ENCODE results near the gene DSN1. TPM values are rescaled to one million over a fixed set of nuclear protein-coding genes. Genes with fewer than 3 reads are reported as not detected.

The DSN1 gene
- polyA plus RNA-seq, 4 donors: 16.6 to 22.4 (median 18.1) TPM

DNA sequence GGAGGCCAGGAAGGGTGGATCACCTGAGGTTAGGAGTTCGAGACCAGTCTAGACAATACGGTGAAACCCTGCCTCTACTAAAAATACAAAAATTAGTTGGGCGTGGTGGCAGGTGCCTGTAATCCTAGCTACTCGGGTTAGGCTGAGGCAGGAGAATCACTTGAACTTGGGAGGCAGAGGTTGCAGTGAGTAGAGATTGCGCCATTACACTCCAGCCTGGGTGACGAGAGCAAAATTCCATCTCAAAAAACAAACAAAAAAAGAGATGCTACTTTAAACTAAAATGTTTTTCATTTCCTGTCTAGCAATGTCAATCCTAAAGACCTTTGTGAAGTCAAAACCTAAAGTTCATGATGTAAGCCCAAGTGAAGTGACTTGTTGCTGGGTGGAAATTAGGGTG is 12.9 kb downstream of the DSN1 start:
- no peak for DNase-seq (ENCODE audit: low read depth in 4 of 4, low spot score in 2 of 4)

DNA sequence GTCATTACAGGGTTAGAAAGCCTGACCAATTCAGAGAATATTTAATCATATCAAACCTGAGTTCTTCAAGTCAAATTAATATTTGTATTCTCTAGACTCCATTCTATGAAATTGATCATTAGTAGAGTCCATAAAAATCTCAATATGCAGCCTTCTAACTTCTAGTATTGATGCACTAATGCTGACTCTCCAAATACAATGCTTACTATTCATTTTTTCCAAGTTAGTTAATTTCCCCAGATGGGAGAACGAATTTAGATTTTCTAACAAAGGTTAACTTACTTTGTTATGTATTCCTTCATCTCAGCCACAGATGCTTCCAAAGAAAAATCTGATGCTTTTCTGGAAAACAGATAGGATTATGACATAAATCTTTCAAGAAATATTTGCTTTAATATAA is 15.3 kb downstream of the DSN1 start:
- DNase-seq (ENCODE audit: low read depth in 4 of 4, low spot score in 2 of 4): no peak

DNA sequence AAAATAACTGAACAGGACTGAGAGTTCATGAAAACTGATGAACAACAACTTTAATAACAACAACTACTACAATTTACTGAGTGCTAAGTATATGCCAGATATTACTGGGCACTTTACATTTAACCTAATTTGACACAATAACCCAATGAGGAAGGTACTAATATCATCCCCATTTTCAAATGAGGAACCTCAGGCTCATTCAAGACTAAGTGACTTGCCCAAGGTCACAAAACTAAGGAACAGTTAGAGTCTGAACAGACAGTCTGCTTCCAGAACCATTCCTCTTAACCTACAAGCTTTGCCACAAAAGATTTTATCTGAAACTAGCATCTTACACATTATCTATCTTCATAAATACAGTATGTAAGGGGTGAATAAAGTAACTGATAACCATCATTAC is 17.1 kb downstream of the DSN1 start:
- no peak for DNase-seq (ENCODE audit: low read depth in 4 of 4, low spot score in 2 of 4)

DNA sequence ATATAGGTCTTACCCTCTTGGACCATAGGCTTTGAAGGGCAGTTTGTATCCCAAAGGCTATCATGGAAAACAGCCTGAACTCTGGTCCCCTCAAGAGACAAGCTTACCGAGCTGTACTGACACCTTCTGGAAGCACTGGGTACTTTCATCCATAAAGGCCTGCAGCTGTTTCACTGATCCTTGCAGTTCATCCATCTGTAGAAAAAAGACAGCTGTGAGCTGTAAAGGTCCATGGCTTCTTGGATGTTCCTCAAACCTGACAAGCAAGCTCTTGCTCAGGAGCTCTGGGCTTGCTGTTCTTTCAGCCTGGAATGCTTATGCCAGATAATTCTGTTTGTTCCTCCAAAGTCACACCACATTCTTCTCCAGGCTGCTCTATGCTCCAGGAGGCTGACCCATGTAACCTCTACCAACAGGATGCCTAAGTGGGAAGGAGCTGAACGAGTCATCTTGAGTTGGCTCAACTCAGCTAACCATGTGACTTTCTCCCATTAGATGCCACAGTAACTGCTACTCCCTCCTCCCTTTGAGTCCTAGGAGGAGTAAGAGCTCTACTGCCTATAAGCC is 18.8 kb downstream of the DSN1 start:
- DNase-seq (ENCODE audit: low read depth in 4 of 4, low spot score in 2 of 4): peak in 1 of 4 donors; percentile 71

DNA sequence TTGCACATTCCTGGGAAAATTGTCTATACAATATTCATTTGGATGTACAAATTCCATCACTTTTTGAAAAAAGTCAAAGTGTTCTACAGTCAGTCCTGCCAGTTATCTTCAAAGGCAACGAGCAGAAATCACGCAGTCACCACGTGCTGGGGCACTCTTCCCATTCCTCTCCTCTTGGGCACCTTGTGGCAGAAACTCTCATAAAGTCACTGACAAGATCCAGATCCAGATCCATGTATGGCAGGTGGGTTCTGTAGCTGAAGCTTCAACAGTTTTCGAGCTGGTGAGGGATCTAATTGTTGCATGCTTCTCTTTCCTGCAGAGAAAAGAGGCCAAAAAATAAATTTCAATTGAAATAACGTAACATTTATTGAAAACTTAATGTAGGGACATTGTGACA is 21.0 kb downstream of the DSN1 start:
- no peak for DNase-seq (ENCODE audit: low read depth in 4 of 4, low spot score in 2 of 4)

DNA sequence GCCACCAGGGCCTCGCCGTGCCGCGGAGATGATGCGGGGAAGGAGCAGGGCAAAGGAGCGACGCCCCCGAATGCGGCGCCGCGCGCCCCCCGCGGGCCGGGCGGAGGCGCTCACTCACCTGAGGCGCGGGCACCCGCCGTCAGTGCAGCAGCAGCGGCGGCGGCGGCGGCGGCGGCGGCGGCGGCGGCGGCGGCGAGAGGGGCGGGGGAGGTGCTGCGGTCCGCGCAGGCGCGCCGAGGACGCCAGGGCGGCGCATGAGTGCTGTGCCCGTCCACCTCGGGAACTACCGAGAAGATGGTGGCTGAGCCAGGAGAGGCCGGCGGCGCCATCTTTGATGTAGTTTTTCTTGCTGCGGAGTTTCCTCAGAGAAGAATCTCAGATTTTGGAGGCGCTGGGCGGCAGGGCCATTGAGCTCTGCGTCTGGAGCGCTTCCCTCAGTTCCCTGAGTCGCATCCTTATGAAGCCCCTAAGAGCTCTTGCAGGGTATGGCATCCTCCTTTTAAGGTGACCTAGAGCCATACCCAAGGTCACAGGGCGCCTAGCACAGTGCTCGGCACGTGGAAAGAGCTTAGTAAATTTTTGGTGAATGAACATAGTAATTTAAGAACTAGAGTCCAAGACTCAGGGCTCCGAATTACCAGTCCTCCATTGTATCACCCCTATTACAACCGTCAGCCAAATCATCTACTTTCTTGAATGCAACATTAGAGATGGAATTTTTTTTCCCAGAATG is 27.5 kb downstream of the DSN1 start, which contains the start of gene NDRG3:
Gene NDRG3, minus strand, starts transcription at position 164 of the 733 bp plus-strand sequence. CDS start 24,355 bp downstream, outside the sequence.
- DNase-seq (ENCODE audit: low read depth in 4 of 4, low spot score in 2 of 4): peak in 3 of 4 donors; percentile 79 to 88 (median 87)

DNA sequence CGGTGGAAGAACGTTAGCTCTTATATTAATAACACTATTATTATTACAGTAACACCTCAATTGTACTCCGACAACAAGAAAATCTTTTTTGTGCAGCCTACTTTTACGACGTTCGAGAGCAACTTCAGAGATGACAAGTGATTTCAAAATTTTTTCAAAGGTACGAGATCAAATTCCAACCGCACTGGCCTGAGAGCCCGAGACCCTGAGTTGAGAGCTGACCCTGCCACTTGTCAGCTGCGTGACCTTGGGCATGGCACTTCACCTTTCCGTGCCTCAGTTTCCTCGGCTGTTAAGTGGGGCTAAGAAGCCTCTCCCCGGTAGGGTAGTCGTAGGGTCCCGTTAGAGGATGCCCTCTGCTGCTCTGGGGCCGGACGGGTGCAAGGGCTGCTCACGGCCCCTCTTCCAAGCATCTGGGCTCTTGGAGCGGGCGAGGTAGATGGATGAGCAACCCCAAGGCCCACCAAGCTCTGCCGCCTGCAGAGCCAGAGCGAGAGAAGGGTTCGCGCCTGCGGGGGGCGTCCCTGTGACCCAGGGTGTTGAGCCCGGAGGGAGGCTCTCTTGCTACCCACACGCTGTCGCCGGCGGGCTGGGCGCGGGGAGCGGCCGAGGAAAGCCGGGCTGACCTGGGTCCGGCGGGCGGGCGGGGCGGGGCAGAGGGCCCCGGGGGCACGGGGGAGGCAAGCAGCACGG is 28.2 kb downstream of the DSN1 start:
- DNase-seq (ENCODE audit: low read depth in 4 of 4, low spot score in 2 of 4): no peak

DNA sequence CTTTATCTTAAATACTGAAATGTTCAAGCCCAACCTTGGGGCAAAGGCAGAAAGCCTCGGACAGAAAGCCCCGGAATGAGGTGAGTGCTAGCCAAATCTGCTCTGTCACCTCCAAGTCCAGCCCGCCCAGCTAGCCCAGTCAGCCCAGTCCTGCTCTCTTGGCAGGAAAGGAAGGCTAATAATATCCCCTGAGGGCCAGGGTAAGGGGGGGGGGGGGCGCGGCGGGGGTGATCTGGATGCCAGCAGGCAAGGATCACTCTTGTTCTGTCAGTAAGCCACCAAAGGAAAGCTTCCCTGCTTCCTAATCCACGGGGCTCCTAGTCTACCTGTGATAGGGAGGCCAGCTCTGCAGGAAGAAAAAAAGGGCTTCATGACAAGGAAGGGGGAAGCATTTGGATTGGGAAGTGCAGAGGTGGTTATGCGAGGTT is 28.8 kb downstream of the DSN1 start:
- no peak for DNase-seq (ENCODE audit: low read depth in 4 of 4, low spot score in 2 of 4)

DNA sequence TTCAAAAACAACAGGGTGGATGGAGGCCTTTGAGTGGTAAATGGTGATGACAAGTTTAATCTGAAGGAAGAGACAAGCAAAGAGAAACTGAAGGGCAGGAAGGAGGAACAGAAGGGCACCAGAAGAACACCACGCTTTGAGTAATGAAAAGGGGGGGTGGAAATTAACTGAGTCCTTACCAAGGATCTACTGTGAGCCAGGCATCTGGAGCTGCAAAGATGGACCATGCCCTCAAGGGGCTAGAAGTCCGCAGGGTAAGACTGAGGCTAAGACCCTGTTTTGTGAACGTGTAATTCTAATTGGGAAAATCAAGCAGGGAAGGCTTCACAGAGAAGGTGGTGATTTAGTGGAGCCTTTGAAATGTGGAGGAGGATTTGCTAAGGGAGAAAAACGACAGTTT is 29.3 kb downstream of the DSN1 start:
- DNase-seq (ENCODE audit: low read depth in 4 of 4, low spot score in 2 of 4): no peak

DNA sequence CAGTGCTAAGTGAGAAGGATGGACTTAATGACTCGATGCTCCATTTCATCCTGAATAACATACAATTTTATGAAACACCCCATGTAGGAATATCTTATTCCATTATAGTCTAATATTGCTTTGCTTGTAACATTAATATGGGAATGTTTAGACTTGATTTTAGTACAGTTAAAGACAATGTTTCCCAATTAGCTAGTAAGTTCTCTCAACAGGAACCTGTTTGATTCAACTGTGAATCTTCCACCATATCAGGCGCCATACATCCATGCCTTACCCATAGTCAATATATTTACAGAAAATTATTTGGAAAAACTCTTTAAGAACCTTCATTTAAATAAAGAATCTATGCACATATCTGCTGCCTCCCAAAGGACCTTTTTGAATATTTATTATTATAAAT is 31.0 kb downstream of the DSN1 start:
- DNase-seq (ENCODE audit: low read depth in 4 of 4, low spot score in 2 of 4): no peak

DNA sequence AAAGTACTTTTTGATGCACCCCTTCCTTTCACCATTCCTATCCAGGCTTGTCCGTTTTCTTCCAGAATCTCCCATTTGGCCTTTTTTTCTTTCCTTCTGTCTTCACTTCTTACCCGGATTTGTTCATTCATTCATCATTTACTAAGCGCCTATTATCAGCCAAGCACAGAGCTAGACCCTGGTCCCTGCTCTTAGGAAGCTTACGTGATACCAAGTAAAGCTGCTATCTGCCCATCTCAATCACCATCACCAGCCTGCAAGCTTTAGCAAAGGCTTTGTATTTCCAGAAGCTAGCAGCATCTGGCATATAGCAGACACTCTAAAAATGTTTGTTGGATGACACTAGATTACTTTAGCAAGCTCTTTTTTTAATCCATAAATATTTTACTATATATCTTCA is 32.5 kb downstream of the DSN1 start:
- no peak for DNase-seq (ENCODE audit: low read depth in 4 of 4, low spot score in 2 of 4)

DNA sequence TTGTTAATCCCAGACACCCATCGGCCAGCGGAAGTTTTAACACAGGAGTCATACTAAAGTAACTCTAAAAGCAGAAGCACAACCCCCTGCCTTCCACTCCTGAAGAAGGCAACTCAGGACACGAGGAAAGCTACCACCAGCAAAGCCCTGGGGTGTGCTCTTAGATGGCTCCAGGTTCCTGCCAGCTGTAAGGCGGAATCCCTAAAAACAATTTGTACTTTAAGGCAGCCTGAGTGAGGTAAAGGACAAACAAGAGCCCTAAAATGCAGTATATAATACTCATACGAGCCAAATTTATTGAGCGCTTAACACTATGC is 36.4 kb downstream of the DSN1 start:
- DNase-seq (ENCODE audit: low read depth in 4 of 4, low spot score in 2 of 4): no peak

DNA sequence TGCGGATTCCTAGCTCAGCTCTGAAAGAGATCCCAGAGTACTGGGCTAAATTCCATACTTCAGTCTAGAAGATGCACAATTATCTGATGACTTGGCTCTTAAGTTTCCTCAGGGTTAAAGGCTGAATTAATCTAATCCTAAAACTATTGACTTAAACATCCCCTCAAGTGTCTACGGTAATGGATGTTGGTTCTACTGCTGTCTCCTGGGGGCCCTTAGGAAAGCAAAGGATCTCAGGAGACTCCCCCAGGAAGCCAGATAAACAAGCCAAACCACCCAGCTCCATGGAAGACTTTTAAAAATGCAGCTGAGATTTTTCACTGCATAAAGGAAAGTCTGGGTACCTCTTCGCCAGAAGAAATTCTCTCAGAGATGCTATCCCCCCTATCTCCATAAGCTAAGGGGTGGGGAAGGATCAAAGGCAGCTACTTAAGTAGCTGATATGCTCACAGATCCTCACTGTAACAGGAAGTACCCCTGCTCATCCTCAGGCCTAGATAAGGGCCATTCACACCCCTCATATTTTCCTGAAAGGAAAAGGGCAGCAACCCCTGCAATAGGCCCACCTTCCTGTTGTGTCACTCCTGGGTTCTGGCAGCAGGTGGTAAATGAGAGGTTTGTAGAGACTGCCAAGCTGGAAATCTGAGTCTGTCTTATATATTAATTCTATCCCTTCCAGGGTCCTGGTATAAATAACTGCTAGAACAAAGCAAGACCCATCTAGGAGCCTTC is 36.9 kb downstream of the DSN1 start:
- DNase-seq (ENCODE audit: low read depth in 4 of 4, low spot score in 2 of 4): no peak

DNA sequence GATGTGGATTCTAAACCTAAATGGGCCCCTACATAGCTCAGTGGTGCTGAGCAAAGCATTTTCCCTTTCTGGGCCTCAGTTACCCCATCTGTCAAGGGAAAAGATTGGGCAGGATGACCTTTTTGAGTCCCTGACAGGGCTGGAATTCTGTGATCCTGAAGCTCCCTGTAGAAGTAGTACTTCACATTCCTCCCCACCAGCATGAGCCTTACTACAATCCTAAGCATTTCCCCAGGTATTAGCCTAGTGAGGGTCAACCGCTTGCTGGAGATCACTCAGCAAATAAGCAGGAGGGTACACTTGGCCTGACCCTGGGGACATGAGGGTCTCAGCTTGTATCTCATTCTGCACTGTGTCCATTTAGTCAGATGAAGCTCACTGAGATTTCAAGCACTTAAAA is 41.1 kb downstream of the DSN1 start:
- DNase-seq (ENCODE audit: low read depth in 4 of 4, low spot score in 2 of 4): no peak

DNA sequence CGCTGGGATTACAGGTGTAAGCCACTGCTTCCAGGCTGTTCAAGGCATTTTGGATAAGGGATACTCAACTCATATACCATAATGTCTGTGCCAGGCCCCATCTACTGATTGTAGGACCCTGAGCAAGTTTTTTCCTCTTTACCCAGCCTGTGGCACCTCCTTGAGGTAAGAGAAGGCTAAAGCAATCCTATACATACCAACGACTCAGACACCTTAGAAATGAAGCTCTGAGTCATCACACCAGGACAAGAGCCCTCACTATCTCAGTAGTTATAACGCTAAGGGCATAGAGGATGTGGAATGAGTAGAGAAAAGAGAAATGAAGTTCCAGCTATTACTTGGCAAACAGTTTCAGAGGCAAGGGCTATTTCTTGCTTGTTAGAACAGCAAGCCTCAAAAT is 44.6 kb downstream of the DSN1 start:
- no peak for DNase-seq (ENCODE audit: low read depth in 4 of 4, low spot score in 2 of 4)

DNA sequence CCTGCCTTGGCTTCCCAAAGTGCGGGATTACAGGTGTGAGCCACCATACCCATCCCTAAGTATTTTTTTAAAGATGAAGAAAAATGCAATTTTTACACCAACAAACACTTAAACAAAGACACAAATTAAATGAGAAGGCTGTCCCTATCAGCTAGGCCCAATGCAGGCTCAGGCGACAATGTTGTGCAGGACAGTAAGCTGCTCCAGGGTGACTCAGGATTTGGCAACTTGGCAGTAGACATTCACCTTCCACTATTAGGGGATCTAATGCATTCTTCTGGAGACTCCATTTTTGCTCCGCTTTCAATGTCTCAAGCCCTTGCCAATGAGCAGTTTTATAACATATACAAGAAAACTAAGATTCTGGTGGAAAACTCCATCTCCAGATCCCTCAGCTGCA is 47.4 kb downstream of the DSN1 start:
- no peak for DNase-seq (ENCODE audit: low read depth in 4 of 4, low spot score in 2 of 4)

DNA sequence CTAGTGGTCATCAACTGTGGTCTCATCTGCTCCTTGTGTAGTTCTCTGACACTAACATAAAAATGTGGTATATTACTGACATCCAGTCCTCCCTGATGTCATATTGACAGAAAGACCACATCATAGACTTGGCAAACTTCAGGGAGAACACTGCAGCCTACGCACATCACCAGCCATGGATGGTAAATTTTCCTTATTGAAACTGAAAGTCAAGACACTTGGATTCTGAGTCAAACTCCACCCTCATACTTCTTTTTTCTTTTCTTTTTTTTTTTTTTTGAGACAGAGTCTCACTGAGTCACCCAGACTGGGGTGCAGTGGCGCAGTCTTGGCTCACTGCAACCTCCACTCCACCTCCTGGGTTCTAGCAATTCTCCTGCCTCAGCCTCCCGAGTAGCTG is 53.1 kb downstream of the DSN1 start:
- no peak for DNase-seq (ENCODE audit: low read depth in 4 of 4, low spot score in 2 of 4)

DNA sequence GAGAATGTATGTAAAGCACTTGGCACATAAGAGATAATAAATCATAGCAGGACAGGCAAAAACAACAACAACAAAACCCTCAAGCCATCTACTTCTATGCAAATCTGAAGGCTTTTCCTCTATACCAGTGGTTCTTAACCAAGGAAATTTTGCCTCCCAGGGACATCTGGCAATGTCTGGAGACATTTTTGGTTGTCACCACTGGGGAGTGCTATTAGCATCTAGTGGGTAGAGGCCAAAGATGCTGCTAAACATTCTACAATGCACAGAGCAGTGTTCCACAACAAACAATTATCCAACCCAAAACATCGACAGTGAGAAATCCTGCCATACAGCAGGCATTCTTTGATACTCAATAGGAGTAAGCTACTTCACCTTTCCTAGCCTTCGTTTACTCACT is 55.9 kb downstream of the DSN1 start:
- DNase-seq (ENCODE audit: low read depth in 4 of 4, low spot score in 2 of 4): no peak

DNA sequence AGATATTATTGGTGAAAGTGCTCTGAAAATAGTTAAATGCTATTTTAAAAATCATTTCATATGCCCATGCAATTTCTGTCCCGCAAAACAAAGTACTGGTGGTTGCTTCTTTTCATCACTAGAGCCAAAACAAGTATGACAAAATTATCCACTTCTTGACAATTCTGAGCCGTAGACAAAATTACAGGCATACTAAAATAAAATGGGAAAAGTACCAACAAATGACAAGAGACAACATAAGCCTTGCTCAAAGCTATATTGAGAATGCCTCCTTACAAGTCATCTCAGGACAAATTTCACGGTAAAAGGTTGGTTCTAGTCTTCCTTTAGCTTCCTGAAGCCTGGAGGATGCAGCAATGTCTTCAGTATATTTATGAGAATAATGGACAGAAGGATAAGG is 56.5 kb downstream of the DSN1 start:
- DNase-seq (ENCODE audit: low read depth in 4 of 4, low spot score in 2 of 4): no peak

DNA sequence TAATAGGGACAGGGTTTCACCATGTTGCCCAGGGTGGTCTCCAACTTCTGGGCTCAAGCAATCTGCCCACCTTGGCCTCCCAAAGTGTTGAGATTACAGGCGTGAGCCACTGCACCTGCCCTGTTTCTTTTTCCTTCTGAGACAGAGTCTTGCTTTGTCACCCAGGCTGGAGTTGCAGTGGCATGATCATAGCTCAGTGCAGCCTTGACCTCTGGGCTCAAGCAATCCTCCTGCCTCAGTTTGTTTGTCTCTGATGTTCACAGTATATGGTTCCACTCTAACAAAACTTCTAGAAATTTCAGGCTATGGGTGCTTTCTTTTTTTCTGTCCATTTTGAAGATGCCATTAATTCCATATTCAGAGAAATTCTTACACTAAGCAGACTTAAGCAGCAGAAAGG is 60.8 kb downstream of the DSN1 start:
- DNase-seq (ENCODE audit: low read depth in 4 of 4, low spot score in 2 of 4): no peak

DNA sequence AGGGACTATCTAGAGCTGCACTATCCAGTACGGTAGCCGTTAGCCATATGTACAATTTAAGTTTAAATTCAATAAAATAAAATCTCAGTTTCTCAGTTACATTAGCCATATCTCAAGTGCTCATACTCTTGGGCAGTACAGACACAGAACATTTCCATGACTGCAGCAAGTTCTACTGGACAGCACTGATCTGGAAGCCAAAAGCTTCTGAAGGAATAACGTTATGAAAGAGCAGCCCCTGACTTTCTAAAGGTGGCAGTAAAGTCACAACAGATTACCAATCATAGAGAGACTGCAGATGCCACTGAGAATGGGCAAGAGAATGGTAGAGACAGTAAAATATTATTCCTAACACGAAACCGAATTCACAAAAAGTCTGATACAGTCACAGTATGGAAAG is 64.4 kb downstream of the DSN1 start:
- DNase-seq (ENCODE audit: low read depth in 4 of 4, low spot score in 2 of 4): no peak

Measured in left renal cortex interstitium (tissue), 4 donors.